ENCODE measurements around the gene BPIFB1. TPM values are rescaled to one million over a fixed set of nuclear protein-coding genes. Genes with fewer than 3 reads are reported as not detected.

The BPIFB1 gene
- total and polyA plus RNA-seq, 2 donors (not counting 1 experiment from before 2014, with no cell fraction given), result not detected

DNA sequence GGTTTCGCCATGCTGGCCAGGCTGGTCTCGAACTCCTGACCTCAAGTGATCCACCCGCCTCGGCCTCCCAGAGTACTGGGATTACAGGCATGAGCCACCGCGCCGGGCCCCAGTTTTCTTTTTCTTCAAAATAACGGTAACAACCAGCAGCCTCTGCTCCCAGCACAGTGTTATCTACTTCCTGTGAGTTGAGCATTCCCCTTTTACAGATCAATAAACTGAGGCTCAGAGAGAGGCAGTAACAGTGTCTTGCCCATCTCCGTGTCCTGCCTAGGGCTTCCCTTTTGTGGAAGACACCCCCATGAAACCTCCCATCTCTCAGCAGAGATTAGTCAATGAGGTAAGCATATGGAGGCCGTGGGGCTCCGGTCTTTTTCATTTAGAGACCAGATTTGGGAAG is 29.6 kb downstream of the BPIFB1 start:
- Histone ChIP-seq H3K4me2 (ENCODE audit: extremely low read depth, insufficient read depth, low read length) (no peak overlapping the region), H3K9ac (ENCODE audit: insufficient read depth, low read length) (no peak overlapping the region), H3K36me3 (ENCODE audit: control insufficient read depth, insufficient read depth, low read length) (no peaks in the 10 kb centered on the region), H3K27me3 (ENCODE audit: control insufficient read depth, insufficient read depth, low read length) (peaks cover 3% of the 10 kb centered on the region), H3K79me2 (ENCODE audit: control insufficient read depth, insufficient read depth, low read length) (no peaks in the 10 kb centered on the region), H3K4me3 (replicated peaks in 1 of 4; ENCODE audit: control extremely low read depth in 1 of 4, insufficient read depth in 1 of 4, low read depth in 3 of 4, low read length in 4 of 4) (no peak overlapping the region), H3K27ac (ENCODE audit: insufficient read depth, low read length) (no peak overlapping the region), H3K4me1 (ENCODE audit: control insufficient read depth, extremely low read depth, insufficient read depth, low read length) (no peaks in the 10 kb centered on the region), H2AFZ (ENCODE audit: low read length) (no peak overlapping the region), H3K9me3 (ENCODE audit: control insufficient read depth, insufficient read depth, low read depth, low read length) (no peaks in the 10 kb centered on the region), H4K20me1 (ENCODE audit: control insufficient read depth, extremely low read depth, insufficient read depth, low read length) (no peaks in the 10 kb centered on the region)
- TF ChIP-seq EZH2 (IDR thresholded peaks at IDR 0.05; ENCODE audit: low read length, missing control alignments), result no peak
- TF ChIP-seq, protein P1, sequence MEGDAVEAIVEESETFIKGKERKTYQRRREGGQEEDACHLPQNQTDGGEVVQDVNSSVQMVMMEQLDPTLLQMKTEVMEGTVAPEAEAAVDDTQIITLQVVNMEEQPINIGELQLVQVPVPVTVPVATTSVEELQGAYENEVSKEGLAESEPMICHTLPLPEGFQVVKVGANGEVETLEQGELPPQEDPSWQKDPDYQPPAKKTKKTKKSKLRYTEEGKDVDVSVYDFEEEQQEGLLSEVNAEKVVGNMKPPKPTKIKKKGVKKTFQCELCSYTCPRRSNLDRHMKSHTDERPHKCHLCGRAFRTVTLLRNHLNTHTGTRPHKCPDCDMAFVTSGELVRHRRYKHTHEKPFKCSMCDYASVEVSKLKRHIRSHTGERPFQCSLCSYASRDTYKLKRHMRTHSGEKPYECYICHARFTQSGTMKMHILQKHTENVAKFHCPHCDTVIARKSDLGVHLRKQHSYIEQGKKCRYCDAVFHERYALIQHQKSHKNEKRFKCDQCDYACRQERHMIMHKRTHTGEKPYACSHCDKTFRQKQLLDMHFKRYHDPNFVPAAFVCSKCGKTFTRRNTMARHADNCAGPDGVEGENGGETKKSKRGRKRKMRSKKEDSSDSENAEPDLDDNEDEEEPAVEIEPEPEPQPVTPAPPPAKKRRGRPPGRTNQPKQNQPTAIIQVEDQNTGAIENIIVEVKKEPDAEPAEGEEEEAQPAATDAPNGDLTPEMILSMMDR (conservative IDR thresholded peaks at IDR 0.05 in 1 of 2, IDR thresholded peaks at IDR 0.05 in 1 of 2; ENCODE audit: low read depth in 1 of 2, low read length in 2 of 2), result no peak
- DNase-seq (ENCODE audit: low read depth in 2 of 2), result no peak

DNA sequence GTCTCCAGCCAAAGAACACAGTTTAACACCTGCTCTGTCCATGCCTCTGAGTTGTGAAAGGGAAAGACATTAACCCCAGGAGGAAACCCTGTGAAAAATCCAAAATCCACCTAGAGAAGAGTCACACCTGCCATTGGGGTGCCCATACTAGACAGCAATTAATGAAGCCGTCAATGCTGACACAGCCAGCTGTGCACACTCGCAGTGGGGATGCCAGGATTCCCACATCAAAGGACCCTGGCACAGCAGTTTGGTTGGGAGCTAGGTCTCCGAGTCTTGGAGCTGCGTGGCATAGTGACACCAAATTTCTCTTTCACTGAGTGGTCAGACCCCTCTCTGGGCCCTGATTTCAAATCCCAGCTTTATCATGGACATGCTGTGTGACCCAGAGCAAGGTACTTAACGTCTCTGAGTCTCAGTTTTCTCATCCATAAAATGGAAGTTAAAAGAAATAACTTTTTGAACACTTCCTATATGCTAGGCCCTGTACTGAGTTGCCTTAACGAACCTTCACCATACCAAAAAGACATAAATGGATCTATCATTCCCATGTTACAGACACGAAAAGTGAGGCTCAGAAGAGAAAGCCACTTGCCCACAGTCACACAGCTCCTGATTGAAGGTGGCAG is 30.8 kb downstream of the BPIFB1 start:
- Histone ChIP-seq H3K27me3 (ENCODE audit: control insufficient read depth, insufficient read depth, low read length) (peaks cover 6% of the 10 kb centered on the region), H3K79me2 (ENCODE audit: control insufficient read depth, insufficient read depth, low read length) (no peaks in the 10 kb centered on the region), H3K27ac (ENCODE audit: insufficient read depth, low read length) (no peak overlapping the region), H3K4me2 (ENCODE audit: extremely low read depth, insufficient read depth, low read length) (no peak overlapping the region), H3K4me1 (ENCODE audit: control insufficient read depth, extremely low read depth, insufficient read depth, low read length) (no peaks in the 10 kb centered on the region), H3K9me3 (ENCODE audit: control insufficient read depth, insufficient read depth, low read depth, low read length) (no peaks in the 10 kb centered on the region), H3K4me3 (replicated peaks in 1 of 4; ENCODE audit: control extremely low read depth in 1 of 4, insufficient read depth in 1 of 4, low read depth in 3 of 4, low read length in 4 of 4) (no peak overlapping the region), H4K20me1 (ENCODE audit: control insufficient read depth, extremely low read depth, insufficient read depth, low read length) (no peaks in the 10 kb centered on the region), H3K36me3 (ENCODE audit: control insufficient read depth, insufficient read depth, low read length) (no peaks in the 10 kb centered on the region), H3K9ac (ENCODE audit: insufficient read depth, low read length) (no peak overlapping the region), H2AFZ (ENCODE audit: low read length) (no peak overlapping the region)
- no peak for DNase-seq (ENCODE audit: low read depth in 2 of 2)
- no peak for TF ChIP-seq EZH2 (IDR thresholded peaks at IDR 0.05; ENCODE audit: low read length, missing control alignments)
- TF ChIP-seq, protein P1 (conservative IDR thresholded peaks at IDR 0.05 in 1 of 2, IDR thresholded peaks at IDR 0.05 in 1 of 2; ENCODE audit: low read depth in 1 of 2, low read length in 2 of 2), result no peak

DNA sequence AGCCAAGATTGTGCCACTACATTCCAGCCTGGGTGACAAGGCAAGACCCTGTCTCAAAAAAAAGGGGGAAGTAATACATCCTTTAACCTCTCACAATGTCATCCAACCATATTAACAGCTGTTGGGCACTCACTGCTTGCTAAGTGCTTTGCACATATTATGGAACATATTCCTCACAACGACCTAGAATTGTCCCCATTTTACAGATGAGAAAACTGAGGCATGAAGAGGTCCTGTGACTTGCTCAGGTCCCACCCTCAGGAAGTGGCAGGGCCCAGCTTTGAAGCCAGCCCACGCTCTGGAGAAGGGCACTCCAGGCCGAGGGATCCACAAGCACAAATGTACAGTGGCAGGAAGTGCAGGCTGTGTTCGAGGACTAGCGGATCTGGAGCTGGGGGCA is 33.3 kb downstream of the BPIFB1 start:
- Histone ChIP-seq H2AFZ (ENCODE audit: low read length) (no peak overlapping the region), H3K4me3 (replicated peaks in 1 of 4; ENCODE audit: control extremely low read depth in 1 of 4, insufficient read depth in 1 of 4, low read depth in 3 of 4, low read length in 4 of 4) (no peak overlapping the region), H3K27ac (ENCODE audit: insufficient read depth, low read length) (no peak overlapping the region), H3K79me2 (ENCODE audit: control insufficient read depth, insufficient read depth, low read length) (no peaks in the 10 kb centered on the region), H3K36me3 (ENCODE audit: control insufficient read depth, insufficient read depth, low read length) (no peaks in the 10 kb centered on the region), H4K20me1 (ENCODE audit: control insufficient read depth, extremely low read depth, insufficient read depth, low read length) (no peaks in the 10 kb centered on the region), H3K27me3 (ENCODE audit: control insufficient read depth, insufficient read depth, low read length) (peaks cover 7% of the 10 kb centered on the region), H3K4me1 (ENCODE audit: control insufficient read depth, extremely low read depth, insufficient read depth, low read length) (no peaks in the 10 kb centered on the region), H3K9ac (ENCODE audit: insufficient read depth, low read length) (no peak overlapping the region), H3K4me2 (ENCODE audit: extremely low read depth, insufficient read depth, low read length) (no peak overlapping the region), H3K9me3 (ENCODE audit: control insufficient read depth, insufficient read depth, low read depth, low read length) (no peaks in the 10 kb centered on the region)
- TF ChIP-seq EZH2 (IDR thresholded peaks at IDR 0.05; ENCODE audit: low read length, missing control alignments), result no peak
- TF ChIP-seq, protein P1 (conservative IDR thresholded peaks at IDR 0.05 in 1 of 2, IDR thresholded peaks at IDR 0.05 in 1 of 2; ENCODE audit: low read depth in 1 of 2, low read length in 2 of 2), result no peak
- no peak for DNase-seq (ENCODE audit: low read depth in 2 of 2)

All from fibroblast of lung (primary cell).